ENCODE data around the gene PDXP. TPM values are rescaled to one million over a fixed set of nuclear protein-coding genes. Genes with fewer than 3 reads are reported as not detected.

The PDXP gene
- polyA plus RNA-seq, 1 donor from 2014 or later: 108 TPM

DNA sequence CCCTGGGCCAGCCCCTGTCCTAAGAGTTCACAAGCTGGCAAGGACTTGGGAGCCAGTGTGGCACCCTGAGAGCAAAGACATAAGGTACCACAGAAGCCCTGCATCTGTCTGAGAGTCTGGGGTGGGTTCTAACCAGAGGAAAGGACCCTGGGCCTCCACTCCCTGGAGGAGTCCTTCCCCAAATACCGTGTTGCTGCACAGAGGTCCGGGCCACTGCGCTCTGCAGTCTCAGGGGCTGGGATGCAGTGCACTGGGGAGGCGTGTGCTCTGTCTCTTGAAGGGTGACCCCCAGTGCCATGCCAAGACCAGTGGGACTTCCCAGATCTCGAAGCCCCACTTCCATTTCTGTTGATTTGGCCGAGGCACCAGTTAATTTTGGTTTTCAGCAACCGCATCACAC, 23.4 kb upstream of the PDXP start:
- H3F3A ChIP-seq (ENCODE audit: insufficient read depth, low read length, poor library complexity, severe bottlenecking): no peaks in the 10 kb centered on the region
- H4K20me1 ChIP-seq (ENCODE audit: insufficient read depth): no peaks in the 10 kb centered on the region
- H2AFZ ChIP-seq (ENCODE audit: low read depth, low read length): no peak overlapping the region
- H3K9ac ChIP-seq (ENCODE audit: low read length): no peak overlapping the region
- H3K79me2 ChIP-seq (replicated peaks; ENCODE audit: insufficient read depth, low read length): no peaks in the 10 kb centered on the region
- H3K4me2 ChIP-seq (ENCODE audit: low read length): no peak overlapping the region
- no peaks in the 10 kb centered on the region for H3K9me3 ChIP-seq (ENCODE audit: low read length)
- H3K36me3 ChIP-seq (ENCODE audit: insufficient read depth, low read length): no peaks in the 10 kb centered on the region
- H3K4me3 ChIP-seq (ENCODE audit: low read length): no peak overlapping the region
- H3K27me3 ChIP-seq (ENCODE audit: insufficient read depth, low read depth, low read length): peaks cover 15% of the 10 kb centered on the region
- TF ChIP-seq POLR2AphosphoS5 (IDR thresholded peaks at IDR 0.05): no peak
- no peak for TF ChIP-seq EZH2 (IDR thresholded peaks at IDR 0.05; ENCODE audit: borderline replicate concordance, insufficient read depth, low read length, poor library complexity, severe bottlenecking)
- TF ChIP-seq, protein P1, sequence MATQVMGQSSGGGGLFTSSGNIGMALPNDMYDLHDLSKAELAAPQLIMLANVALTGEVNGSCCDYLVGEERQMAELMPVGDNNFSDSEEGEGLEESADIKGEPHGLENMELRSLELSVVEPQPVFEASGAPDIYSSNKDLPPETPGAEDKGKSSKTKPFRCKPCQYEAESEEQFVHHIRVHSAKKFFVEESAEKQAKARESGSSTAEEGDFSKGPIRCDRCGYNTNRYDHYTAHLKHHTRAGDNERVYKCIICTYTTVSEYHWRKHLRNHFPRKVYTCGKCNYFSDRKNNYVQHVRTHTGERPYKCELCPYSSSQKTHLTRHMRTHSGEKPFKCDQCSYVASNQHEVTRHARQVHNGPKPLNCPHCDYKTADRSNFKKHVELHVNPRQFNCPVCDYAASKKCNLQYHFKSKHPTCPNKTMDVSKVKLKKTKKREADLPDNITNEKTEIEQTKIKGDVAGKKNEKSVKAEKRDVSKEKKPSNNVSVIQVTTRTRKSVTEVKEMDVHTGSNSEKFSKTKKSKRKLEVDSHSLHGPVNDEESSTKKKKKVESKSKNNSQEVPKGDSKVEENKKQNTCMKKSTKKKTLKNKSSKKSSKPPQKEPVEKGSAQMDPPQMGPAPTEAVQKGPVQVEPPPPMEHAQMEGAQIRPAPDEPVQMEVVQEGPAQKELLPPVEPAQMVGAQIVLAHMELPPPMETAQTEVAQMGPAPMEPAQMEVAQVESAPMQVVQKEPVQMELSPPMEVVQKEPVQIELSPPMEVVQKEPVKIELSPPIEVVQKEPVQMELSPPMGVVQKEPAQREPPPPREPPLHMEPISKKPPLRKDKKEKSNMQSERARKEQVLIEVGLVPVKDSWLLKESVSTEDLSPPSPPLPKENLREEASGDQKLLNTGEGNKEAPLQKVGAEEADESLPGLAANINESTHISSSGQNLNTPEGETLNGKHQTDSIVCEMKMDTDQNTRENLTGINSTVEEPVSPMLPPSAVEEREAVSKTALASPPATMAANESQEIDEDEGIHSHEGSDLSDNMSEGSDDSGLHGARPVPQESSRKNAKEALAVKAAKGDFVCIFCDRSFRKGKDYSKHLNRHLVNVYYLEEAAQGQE (IDR thresholded peaks at IDR 0.05; ENCODE audit: borderline replicate concordance): no peak
- TF ChIP-seq RAD21 (conservative IDR thresholded peaks at IDR 0.05): no peak
- no peak for TF ChIP-seq TAF1 (IDR thresholded peaks at IDR 0.05; ENCODE audit: low read depth)
- TF ChIP-seq, protein P2, sequence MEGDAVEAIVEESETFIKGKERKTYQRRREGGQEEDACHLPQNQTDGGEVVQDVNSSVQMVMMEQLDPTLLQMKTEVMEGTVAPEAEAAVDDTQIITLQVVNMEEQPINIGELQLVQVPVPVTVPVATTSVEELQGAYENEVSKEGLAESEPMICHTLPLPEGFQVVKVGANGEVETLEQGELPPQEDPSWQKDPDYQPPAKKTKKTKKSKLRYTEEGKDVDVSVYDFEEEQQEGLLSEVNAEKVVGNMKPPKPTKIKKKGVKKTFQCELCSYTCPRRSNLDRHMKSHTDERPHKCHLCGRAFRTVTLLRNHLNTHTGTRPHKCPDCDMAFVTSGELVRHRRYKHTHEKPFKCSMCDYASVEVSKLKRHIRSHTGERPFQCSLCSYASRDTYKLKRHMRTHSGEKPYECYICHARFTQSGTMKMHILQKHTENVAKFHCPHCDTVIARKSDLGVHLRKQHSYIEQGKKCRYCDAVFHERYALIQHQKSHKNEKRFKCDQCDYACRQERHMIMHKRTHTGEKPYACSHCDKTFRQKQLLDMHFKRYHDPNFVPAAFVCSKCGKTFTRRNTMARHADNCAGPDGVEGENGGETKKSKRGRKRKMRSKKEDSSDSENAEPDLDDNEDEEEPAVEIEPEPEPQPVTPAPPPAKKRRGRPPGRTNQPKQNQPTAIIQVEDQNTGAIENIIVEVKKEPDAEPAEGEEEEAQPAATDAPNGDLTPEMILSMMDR (IDR thresholded peaks at IDR 0.05; ENCODE audit: poor library complexity, severe bottlenecking): no peak
- no peak for TF ChIP-seq EP300 (conservative IDR thresholded peaks at IDR 0.05; ENCODE audit: poor library complexity, severe bottlenecking)
- TF ChIP-seq SMC3 (conservative IDR thresholded peaks at IDR 0.05; ENCODE audit: poor library complexity): no peak
- no peak for TF ChIP-seq MXI1 (conservative IDR thresholded peaks at IDR 0.05; ENCODE audit: poor library complexity, severe bottlenecking)
- H3K27ac ChIP-seq (ENCODE audit: low read length): no peak overlapping the region
- no peaks in the 10 kb centered on the region for H3K9me2 ChIP-seq (ENCODE audit: insufficient read depth, low read length)

DNA sequence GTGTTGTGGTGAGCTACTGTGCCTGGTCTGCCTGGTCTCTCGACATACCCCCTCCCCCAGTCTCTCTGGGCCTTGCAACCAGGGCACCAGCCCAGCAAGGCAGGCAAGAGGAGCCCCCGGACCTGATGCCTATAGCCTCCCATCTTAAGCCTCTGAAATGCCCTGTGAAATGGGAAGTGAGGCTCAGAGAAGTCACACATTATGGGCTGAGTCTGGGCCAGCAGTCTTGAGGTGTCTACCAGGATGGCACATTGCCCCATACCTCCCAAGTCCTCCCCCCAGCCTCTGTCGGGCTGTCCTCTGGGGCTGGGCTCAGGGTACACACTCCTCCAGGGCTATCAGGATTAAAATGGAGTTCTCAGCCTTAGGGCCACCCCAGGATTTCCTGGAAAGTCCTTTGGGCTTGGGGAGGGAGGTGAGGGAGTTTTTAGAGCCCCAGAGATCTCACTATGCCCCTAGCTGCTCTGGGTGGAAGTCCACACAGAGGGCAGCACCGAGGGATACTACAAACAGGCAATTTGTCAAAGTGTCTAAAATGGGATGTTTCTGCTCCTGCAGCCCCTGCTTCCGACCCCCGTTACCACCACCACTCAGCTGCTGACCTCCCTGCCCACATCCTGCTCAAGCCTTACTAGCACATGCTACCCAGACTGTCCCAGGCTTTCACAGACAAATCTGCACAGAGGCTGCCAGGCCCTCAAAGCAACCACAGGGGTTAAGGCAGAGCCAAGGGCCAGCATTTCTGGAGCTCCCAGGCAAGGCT, 22.2 kb upstream of the PDXP start:
- Histone ChIP-seq H3K79me2 (replicated peaks; ENCODE audit: insufficient read depth, low read length) (no peaks in the 10 kb centered on the region), H3K4me3 (ENCODE audit: low read length) (no peak overlapping the region), H3K27me3 (ENCODE audit: insufficient read depth, low read depth, low read length) (peaks cover 15% of the 10 kb centered on the region), H3K9me2 (ENCODE audit: insufficient read depth, low read length) (no peaks in the 10 kb centered on the region), H2AFZ (ENCODE audit: low read depth, low read length) (no peak overlapping the region), H3K36me3 (ENCODE audit: insufficient read depth, low read length) (no peaks in the 10 kb centered on the region), H3K9me3 (ENCODE audit: low read length) (no peaks in the 10 kb centered on the region), H4K20me1 (ENCODE audit: insufficient read depth) (no peaks in the 10 kb centered on the region), H3K4me2 (ENCODE audit: low read length) (no peak overlapping the region), H3K9ac (ENCODE audit: low read length) (no peak overlapping the region), H3K27ac (ENCODE audit: low read length) (no peak overlapping the region), H3F3A (ENCODE audit: insufficient read depth, low read length, poor library complexity, severe bottlenecking) (no peaks in the 10 kb centered on the region)
- no peak for TF ChIP-seq SMC3 (conservative IDR thresholded peaks at IDR 0.05; ENCODE audit: poor library complexity)
- no peak for TF ChIP-seq MXI1 (conservative IDR thresholded peaks at IDR 0.05; ENCODE audit: poor library complexity, severe bottlenecking)
- no peak for TF ChIP-seq RAD21 (conservative IDR thresholded peaks at IDR 0.05)
- no peak for TF ChIP-seq EZH2 (IDR thresholded peaks at IDR 0.05; ENCODE audit: borderline replicate concordance, insufficient read depth, low read length, poor library complexity, severe bottlenecking)
- TF ChIP-seq EP300 (conservative IDR thresholded peaks at IDR 0.05; ENCODE audit: poor library complexity, severe bottlenecking): no peak
- TF ChIP-seq TAF1 (IDR thresholded peaks at IDR 0.05; ENCODE audit: low read depth): no peak
- TF ChIP-seq, protein P2 (IDR thresholded peaks at IDR 0.05; ENCODE audit: poor library complexity, severe bottlenecking): no peak
- TF ChIP-seq, protein P1 (IDR thresholded peaks at IDR 0.05; ENCODE audit: borderline replicate concordance): no peak
- no peak for TF ChIP-seq POLR2AphosphoS5 (IDR thresholded peaks at IDR 0.05)

Data from neural cell (in vitro differentiated cells).